Esophagus squamous epithelium (tissue), 5 donors: Measurements from ENCODE around the gene HIF1AN. TPM values are rescaled to one million over a fixed set of nuclear protein-coding genes. Genes with fewer than 3 reads are reported as not detected.

Source experiments
- DNase-seq: peaks from one replicate; lab custom pipeline; 2025; lab: John Stamatoyannopoulos, UW
- H3K27ac ChIP-seq, 4 donors: fragments of 200-600 bp; sonication (generic); one replicate each; pipeline ENCODE4 v1.5.1; 2016 to 2019; ENCODE audit warnings: mild to moderate bottlenecking in 1 of 4
- H3K27me3 ChIP-seq, 4 donors: fragments of 200-600 bp; sonication (generic); 1 replicate in 3 of 4; 2 replicates in 1 of 4; pipeline versions ENCODE4 v1.5.1 to v1.6.0; 2017 to 2021; ENCODE audit warnings: antibody characterized with exemption in 1 of 4
- H3K36me3 ChIP-seq, 3 donors: fragments of 200-600 bp; sonication (generic); one replicate each; pipeline ENCODE4 v1.5.1; 2016 to 2019
- H3K4me1 ChIP-seq, 3 donors: fragments of 200-600 bp; sonication (generic); one replicate each; pipeline ENCODE4 v1.5.1; 2017 to 2019
- H3K4me3 ChIP-seq, 4 donors: fragments of 200-600 bp; sonication (generic); 1 replicate in 3 of 4; 2 replicates in 1 of 4; pipeline ENCODE4 v1.5.1; 2016 to 2019; ENCODE audit warnings: mild to moderate bottlenecking in 2 of 4, moderate library complexity in 1 of 4
- H3K9me3 ChIP-seq, 3 donors: fragments of 200-600 bp; sonication (generic); one replicate each; pipeline ENCODE4 v1.5.1; 2016 to 2019
- CTCF ChIP-seq, 6 experiments: fragments of 450-650 bp in 4 of 6; fragments of 200-600 bp in 2 of 6; sonication (generic) in 2 of 6; IDR thresholded peaks; one replicate each; pipeline ENCODE4 v1.5.1; 2016 to 2019; ENCODE audit warnings: antibody characterized with exemption in 6 of 6, mild to moderate bottlenecking in 4 of 6, moderate library complexity in 4 of 6
- POLR2A ChIP-seq, 4 donors: fragments of 450-650 bp; IDR thresholded peaks; one replicate each; pipeline ENCODE4 v1.6.1; 2017; ENCODE audit warnings: antibody characterized with exemption in 4 of 4, mild to moderate bottlenecking in 4 of 4, moderate library complexity in 3 of 4
- WGBS, 2 donors: methylation state at CpG; one replicate each; pipeline ENCODE4 v1.1.5; 2018; 5-methylcytosine and 5-hydroxymethylcytosine counted together
- intact Hi-C: fragments of 100-400 bp; cut with DNase I; formaldehyde crosslinking; loops from one replicate; pipeline ENCODE4 v1.15.0; 2022
- total RNA-seq, 4 donors: library from RNA; depleted of rRNA; stranded (reverse); fragments of >200 nt; gene quantifications; one replicate each; pipeline ENCODE4 v1.1.0, GENCODE V29; 2016
- donor health status: DM: yes; HTN: yes; CAD: no.

The HIF1AN gene
- total RNA-seq, 4 donors from 2014 or later: 8.6 to 13.2 (median 11.6) TPM

DNA sequence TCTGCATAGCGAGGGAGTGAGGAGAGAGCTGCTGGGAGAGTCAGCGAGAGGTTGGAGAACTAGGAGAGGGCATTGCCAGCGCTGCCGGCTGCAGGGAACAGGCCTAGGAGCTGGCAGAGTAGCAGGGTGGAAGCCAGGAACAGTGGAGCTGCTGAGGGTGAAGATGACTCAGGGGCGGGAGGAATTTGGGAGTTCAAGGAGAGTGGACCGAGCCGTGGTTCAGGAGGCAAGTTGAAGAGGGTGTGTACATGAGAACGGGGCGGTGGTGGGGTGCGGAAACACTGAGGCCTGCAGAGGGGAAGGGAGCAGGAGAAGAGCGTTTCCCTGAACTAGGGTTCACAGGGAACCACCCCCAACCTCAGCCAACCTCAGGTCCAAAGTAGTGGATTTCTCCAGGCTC, 31.5 kb downstream of the HIF1AN start:
- 33 to 55% methylated on average over 11 of the region's 11 CpGs for WGBS, 2 donors
- H3K9me3 ChIP-seq: peaks cover 0 to 3% (median 0%) of the 10 kb centered on the region in 3 donors
- H3K36me3 ChIP-seq: no peaks in the 10 kb centered on the region
- DNase-seq: no peak
- TF ChIP-seq POLR2A (IDR thresholded peaks at IDR 0.05): no peak
- no peak for TF ChIP-seq CTCF (IDR thresholded peaks at IDR 0.05)
- no peak overlapping the region for H3K4me3 ChIP-seq
- H3K4me1 ChIP-seq: peaks cover 4 to 7% (median 5%) of the 10 kb centered on the region in 3 donors
- intact Hi-C loops: no loop called here
- no peak overlapping the region for H3K27ac ChIP-seq
- peaks cover 0 to 100% (median 12%) of the 10 kb centered on the region in 4 donors for H3K27me3 ChIP-seq

- H3K4me3 ChIP-seq: no peak overlapping the region
- intact Hi-C loops: no loop called here
- no peak for TF ChIP-seq POLR2A (IDR thresholded peaks at IDR 0.05)
- TF ChIP-seq CTCF (IDR thresholded peaks at IDR 0.05): no peak
- H3K27me3 ChIP-seq: peaks cover 0 to 100% (median 8%) of the 10 kb centered on the region in 4 donors
- peaks cover 0 to under 1% (median 0%) of the 10 kb centered on the region in 3 donors for H3K4me1 ChIP-seq
- H3K27ac ChIP-seq: no peak overlapping the region
- H3K9me3 ChIP-seq: no peaks in the 10 kb centered on the region
- no peak for DNase-seq
- H3K36me3 ChIP-seq: no peaks in the 10 kb centered on the region
- WGBS, 2 donors: 27 to 35% methylated on average over 3 to 6 of the region's 6 CpGs
Observed at GRCh38 chr10:100567826-100568225, 32.1 kb downstream of the HIF1AN start.

- H3K4me1 ChIP-seq: no peaks in the 10 kb centered on the region
- WGBS, 2 donors: 66 to 84% methylated on average over 3 of the region's 3 CpGs
- H3K27me3 ChIP-seq: peaks cover 0 to 100% (median 7%) of the 10 kb centered on the region in 4 donors
- H3K36me3 ChIP-seq: no peaks in the 10 kb centered on the region
- no peak for TF ChIP-seq CTCF (IDR thresholded peaks at IDR 0.05)
- TF ChIP-seq POLR2A (IDR thresholded peaks at IDR 0.05): no peak
- intact Hi-C loops: no loop called here
- H3K27ac ChIP-seq: no peak overlapping the region
- DNase-seq: no peak
- H3K4me3 ChIP-seq: no peak overlapping the region
- H3K9me3 ChIP-seq: no peaks in the 10 kb centered on the region
Observed at GRCh38 chr10:100568912-100569311, 33.2 kb downstream of the HIF1AN start.

- intact Hi-C loops: no loop called here
- 22 to 24% methylated on average over 16 to 20 of the region's 28 CpGs for WGBS, 2 donors
- Histone ChIP-seq H3K27me3 (peaks cover 0 to 100% (median 7%) of the 10 kb centered on the region in 4 donors), H3K4me1 (no peaks in the 10 kb centered on the region), H3K4me3 (no peak overlapping the region), H3K27ac (no peak overlapping the region), H3K9me3 (no peaks in the 10 kb centered on the region), H3K36me3 (no peaks in the 10 kb centered on the region)
- TF ChIP-seq CTCF (IDR thresholded peaks at IDR 0.05) (no peak), POLR2A (IDR thresholded peaks at IDR 0.05) (no peak)
- no peak for DNase-seq
Observed at GRCh38 chr10:100569687-100570481, 34.1 kb downstream of the HIF1AN start.

DNA sequence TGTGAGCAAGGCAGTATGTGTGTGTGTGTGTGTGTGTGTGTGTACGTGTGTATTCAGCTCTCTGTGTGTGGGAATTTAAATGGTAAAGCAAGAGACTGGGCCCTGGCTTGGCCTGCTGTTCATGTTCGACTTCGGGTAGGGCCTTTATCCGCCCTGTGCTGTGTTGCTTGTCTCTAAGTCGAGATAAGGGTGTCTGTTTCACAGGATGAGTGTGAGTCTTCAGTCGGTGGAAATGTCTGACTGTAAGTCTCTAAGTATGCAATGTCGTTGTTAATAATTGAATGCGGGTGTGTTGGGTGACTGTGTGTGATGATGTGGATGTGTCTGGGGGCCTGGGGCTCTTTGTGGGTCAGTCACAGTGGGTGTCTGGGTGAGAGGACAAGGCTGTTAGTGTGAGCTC, 34.8 kb downstream of the HIF1AN start:
- Histone ChIP-seq H3K27ac (no peak overlapping the region), H3K9me3 (no peaks in the 10 kb centered on the region), H3K27me3 (peaks cover 0 to 99% (median 7%) of the 10 kb centered on the region in 4 donors), H3K4me3 (no peak overlapping the region), H3K36me3 (no peaks in the 10 kb centered on the region), H3K4me1 (no peaks in the 10 kb centered on the region)
- whole genome bisulfite sequencing, 2 donors: 62 to 71% methylated on average over 8 of the region's 8 CpGs
- no peak for DNase-seq
- intact Hi-C loops: no loop called here
- TF ChIP-seq POLR2A (IDR thresholded peaks at IDR 0.05): no peak
- TF ChIP-seq CTCF (IDR thresholded peaks at IDR 0.05): no peak
